Measurements from ENCODE around the gene CDC42SE2. TPM values are rescaled to one million over a fixed set of nuclear protein-coding genes. Genes with fewer than 3 reads are reported as not detected.

CDC42SE2 gene
- total RNA-seq, 1 experiment from 2014 or later = 23.2 TPM

- Histone ChIP-seq H2BK5ac (ENCODE audit: insufficient read length, low read length) (no peak overlapping the region), H2BK20ac (ENCODE audit: low read depth, low read length, poor library complexity, severe bottlenecking) (no peak overlapping the region), H3K9me3 (ENCODE audit: control insufficient read depth, low read depth, low read length) (no peaks in the 10 kb centered on the region), H4K5ac (ENCODE audit: insufficient read length, low read depth, low read length) (no peak overlapping the region), H3K79me2 (ENCODE audit: insufficient read depth, low read length) (no peaks in the 10 kb centered on the region), H3K4me1 (ENCODE audit: insufficient read depth, low read length) (no peaks in the 10 kb centered on the region), H2BK12ac (ENCODE audit: insufficient read length, low read depth, low read length) (no peak overlapping the region), H2AFZ (ENCODE audit: low read length) (no peak overlapping the region), H3K4ac (ENCODE audit: low read depth, low read length) (no peak overlapping the region), H4K8ac (replicated peaks; ENCODE audit: insufficient read length, low read depth, low read length) (no peak overlapping the region), H4K20me1 (ENCODE audit: control insufficient read depth, insufficient read depth, insufficient read length) (no peaks in the 10 kb centered on the region), H4K91ac (ENCODE audit: insufficient read length, low read depth, low read length) (no peak overlapping the region), H2AK5ac (ENCODE audit: insufficient read length, low read length) (no peak overlapping the region), H2BK120ac (ENCODE audit: low read depth, low read length, poor library complexity, severe bottlenecking) (no peak overlapping the region), H2BK15ac (ENCODE audit: low read depth, low read length) (no peak overlapping the region), H3K27me3 (ENCODE audit: insufficient read depth, low read length) (no peaks in the 10 kb centered on the region), H3K4me2 (ENCODE audit: insufficient read depth, insufficient read length, low read length) (no peak overlapping the region), H3K56ac (ENCODE audit: insufficient read length, low read depth, low read length) (no peak overlapping the region), H3T11ph (ENCODE audit: low read length) (no peak overlapping the region), H3K14ac (ENCODE audit: insufficient read depth, low read length) (no peak overlapping the region), H3K23ac (ENCODE audit: insufficient read length, low read depth, low read length) (no peak overlapping the region), H3K18ac (ENCODE audit: insufficient read length, low read depth, low read length) (no peak overlapping the region), H3K27ac (ENCODE audit: insufficient read length, low read depth, low read length) (no peak overlapping the region), H3K79me1 (ENCODE audit: insufficient read depth, low read depth, low read length, poor library complexity, severe bottlenecking) (no peaks in the 10 kb centered on the region), H3K9ac (ENCODE audit: extremely low read depth, insufficient read length, low read length) (no peak overlapping the region), H3K23me2 (ENCODE audit: insufficient read length, low read depth, low read length, poor library complexity, severe bottlenecking) (no peaks in the 10 kb centered on the region)
- Mint-ChIP-seq H3K27me3 (ENCODE audit: low read depth) (no peaks in the 10 kb centered on the region), H3K4me3 (no peak overlapping the region), H3K27ac (no peak overlapping the region; a peak in 1 of 7 replicates), H3K4me1 (peaks cover 0 to 3% of the 10 kb centered on the region in 2 experiments; a peak in 1 of 4 replicates), H3K36me3 (ENCODE audit: insufficient read depth in 1 of 3, low read depth in 3 of 3) (peaks cover 12 to 59% (median 37%) of the 10 kb centered on the region in 3 experiments; a peak in 6 of 7 replicates), H3K9me3 (no peaks in the 10 kb centered on the region)
- TF ChIP-seq CTCF (conservative IDR thresholded peaks at IDR 0.05) = no peak
- no peak for DNase-seq
- WGBS (ENCODE audit: extremely low coverage, insufficient read length, low lambda C conversion rate) = no CpG with 5 or more reads among the region's 1 CpG
These were observed 166.9 kb downstream of the CDC42SE2 start for GRCh38 chr5:131430794-131431193.
